GM21528 (cell line): ENCODE measurements around the gene FLT3.
"Not testable (repeated sequence)": the region's sequence is repeated elsewhere in the genome, so short reads cannot be mapped to it uniquely, and the experiment has no call there.

Source experiments
- ATAC-seq: cut with Tn5 transposase; IDR thresholded peaks from one replicate; pipeline ENCODE4 v1.9.1; 2021; ENCODE audit warnings: mild to moderate bottlenecking, moderate library complexity; ENCODE audit not compliant: unreplicated experiment, low FRiP score

The FLT3 gene

DNA sequence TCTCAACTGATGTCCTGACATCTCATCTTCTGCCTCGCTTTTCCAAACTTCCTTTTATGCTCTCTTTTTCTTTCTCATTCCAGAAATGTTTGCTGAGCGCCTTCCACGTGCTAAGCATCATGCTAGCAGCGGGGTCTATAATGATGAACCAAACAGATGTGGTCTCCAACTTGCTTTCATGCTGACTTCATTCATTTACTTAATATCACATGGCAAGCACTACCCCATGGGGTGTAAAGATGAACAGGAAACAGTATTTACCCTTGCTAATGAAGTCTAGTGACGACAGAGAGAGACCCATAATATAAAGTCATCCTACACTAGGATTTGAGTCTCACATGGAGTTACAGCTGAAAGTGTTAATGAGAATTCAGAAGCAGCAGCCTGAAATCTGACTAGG is 90.3 kb downstream of the FLT3 start:
- no peak for ATAC-seq

DNA sequence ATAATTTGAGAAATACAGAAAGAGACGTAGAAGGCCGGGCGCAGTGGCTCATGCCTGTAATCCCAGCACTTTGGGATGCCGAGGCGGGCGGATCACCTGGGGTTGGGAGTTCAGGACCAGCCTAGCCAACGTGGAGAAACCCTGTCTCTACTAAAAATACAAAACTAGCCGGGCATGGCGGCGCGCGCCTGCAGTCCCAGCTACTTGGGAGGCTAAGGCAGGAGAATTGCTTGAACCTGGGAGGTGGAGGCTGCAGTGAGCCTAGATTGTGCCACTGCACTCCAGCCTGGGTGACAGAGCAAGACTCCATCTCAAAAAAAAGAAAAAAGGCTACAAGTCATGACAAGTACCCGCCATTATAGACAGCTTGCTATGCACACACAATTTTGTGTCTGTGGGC is 95.4 kb downstream of the FLT3 start:
- not testable (repeated sequence) for ATAC-seq

DNA sequence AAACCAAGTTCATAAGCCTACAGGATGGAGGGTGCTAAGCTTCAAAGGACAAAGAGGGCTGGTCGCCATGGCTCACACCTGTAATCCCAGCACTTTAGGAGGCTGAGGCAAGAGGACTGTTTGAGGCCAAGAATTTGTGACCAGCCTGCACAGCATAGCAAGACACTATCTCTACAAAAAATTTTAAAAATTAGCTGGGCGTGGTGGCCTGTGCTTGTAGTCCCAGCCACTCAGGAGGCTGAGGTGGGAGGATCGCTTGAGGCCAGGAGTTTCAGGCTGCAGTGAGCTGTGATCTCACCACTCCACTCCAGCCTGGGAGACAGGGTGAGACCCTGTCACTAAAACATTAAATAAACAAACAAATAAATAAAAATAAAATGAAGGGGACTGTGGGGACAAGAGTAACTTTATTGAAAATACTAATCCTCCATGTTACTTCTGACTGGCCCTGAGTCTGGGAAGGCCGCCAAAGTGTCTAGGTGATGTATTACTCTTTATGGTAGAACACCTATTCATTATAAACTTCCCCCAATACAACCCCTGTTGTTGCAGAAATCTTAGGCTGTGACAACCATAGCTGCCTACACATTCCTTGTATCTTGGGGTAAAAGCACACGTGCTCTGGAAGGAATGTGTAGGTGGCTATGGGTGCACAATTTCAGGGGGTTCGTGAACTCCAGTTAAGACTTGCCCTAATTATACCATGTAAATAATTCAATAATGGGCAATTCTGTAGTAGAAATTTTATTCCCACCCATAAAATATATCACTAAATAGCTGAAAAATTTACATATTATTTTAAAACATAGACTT is 97.3 kb downstream of the FLT3 start:
- ATAC-seq: no peak

DNA sequence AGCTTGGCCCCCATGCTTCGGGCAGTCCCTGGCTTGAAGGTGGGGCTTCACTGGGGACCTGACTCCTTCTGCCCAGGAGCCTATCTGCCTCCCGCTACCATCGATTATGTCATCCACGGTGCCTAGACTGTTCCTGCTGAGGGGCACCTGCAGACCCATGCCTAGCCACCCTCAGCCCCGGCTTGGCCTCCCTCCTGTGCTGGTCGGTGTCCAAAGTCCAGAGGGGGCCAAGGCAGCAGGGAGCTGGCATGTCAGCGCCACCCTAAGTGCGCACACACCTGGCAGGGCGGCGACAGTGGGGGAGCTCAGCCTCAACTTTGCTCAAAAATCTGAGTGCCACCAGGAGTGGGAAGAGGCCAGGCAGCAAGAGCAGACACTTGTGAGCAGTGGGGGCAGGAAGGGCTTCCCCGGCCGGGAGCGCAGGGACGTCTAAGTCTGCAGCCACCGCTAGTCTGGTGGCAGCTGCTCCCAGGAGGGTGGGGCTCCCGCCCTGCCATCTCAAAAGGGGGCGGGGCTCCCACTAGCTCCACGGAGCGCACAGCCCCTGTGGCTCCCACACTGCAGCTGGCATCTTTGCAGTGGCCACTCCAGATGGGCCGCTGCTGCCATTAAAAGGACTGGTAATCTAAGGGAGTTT is 98.4 kb downstream of the FLT3 start:
- ATAC-seq: no peak

DNA sequence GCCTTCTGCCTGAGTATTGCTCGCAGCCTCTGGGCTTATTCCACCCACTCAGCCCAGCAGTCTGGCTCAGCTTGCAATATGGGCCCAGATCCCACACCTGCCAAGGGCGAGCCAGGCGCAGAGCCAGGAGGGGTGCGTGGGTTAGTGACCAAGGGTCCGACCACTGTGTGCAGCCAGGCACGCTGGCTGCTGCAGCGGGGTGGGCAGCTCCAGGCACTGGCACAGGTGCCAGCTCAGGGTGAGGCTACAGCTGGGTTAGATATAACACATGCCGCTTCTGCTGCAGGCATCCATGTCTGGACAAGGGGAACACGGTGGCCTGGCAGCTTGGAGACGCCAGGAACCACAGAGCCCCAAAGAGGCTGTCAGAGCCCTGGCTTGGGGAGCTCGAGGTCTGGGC is 99.3 kb downstream of the FLT3 start:
- ATAC-seq: no peak

DNA sequence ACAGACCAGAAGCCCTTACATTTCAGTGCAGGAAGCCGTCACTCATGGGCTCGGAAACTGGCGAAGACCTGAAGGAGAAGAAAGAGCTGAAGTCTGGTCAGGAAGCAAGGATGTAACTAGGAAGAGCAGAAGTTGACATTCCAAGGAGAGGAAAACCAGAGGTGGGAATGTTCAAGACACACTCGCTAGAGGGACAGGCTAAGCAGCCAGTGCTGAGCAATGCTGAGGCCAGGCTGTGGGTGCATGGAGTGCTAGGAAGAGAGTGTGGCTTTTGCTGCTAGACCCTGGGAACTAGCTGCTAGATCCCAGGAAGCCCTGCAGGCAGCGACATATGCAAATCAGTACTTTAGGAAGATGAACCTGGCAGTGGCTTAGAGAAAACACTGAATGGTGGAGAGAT is 99.8 kb downstream of the FLT3 start:
- no peak for ATAC-seq

GRCh38 chr13:27997904-27998522 is 102.4 kb downstream of the FLT3 start:
- ATAC-seq: no peak

GRCh38 chr13:27991881-27992280 is 108.5 kb downstream of the FLT3 start:
- no peak for ATAC-seq

GRCh38 chr13:27988520-27988919 is 111.9 kb downstream of the FLT3 start, which contains the start of gene URAD:
URAD (minus strand) TSS chr13:27988693; CDS start chr13:27988637, 56 bp downstream.
- ATAC-seq: no peak

DNA sequence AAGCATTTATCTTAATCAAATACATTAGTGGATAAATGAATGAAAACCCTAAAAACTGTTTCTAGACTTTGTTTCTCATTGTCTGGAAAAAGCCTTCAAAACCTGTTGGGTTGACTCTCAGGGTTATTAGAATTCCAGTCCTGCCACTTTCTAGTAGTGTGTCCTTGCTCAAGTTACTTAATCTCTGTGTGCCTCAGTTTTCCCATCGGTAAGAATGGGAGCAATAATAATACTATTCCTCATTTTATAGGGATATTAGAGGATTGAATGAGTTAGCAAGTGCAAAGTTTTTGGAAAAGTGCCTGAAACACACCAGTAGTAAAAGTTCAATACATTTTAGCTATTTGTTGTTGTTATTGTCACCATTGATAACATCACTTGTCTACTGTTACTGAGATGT is 114.8 kb downstream of the FLT3 start:
- ATAC-seq: no peak

- no peak for ATAC-seq
These were observed 118.0 kb downstream of the FLT3 start for GRCh38 chr13:27982361-27982760.

- ATAC-seq: no peak
These were observed 119.2 kb downstream of the FLT3 start for GRCh38 chr13:27981006-27981708.

GRCh38 chr13:27980280-27980998 is 119.9 kb downstream of the FLT3 start:
- ATAC-seq: no peak

- no peak for ATAC-seq
These were observed 120.6 kb downstream of the FLT3 start for GRCh38 chr13:27979765-27980279.

DNA sequence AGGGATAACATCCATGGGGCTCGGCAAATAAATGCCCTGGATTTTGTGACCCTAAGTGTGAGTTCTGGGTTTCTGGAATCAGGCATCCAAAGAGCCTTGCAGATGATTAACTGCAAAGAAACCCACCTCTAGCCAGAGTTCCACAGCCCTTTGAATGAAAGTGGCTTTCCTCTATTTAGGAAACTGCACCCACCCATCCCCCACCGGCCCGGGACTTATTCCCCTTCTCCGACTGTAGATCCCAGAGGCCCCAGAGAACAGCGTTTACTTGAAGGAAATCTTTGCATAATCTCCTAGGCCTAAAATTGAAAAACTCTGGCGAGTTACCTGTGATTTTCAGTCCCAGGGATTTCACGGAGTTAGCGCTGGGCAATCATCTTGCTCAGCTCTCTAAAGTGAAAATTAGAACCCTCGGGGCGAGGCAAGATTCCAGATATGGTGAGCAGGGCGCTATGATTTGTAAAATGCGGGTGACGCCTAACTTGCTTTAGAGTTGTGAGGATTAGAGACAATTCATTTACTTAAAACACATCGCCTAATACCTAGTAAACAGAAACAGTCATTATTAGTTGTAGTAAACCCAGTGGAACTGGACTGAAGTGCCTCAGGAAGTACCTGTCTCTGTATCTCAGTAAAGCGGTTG is 121.3 kb downstream of the FLT3 start:
- ATAC-seq: no peak

DNA sequence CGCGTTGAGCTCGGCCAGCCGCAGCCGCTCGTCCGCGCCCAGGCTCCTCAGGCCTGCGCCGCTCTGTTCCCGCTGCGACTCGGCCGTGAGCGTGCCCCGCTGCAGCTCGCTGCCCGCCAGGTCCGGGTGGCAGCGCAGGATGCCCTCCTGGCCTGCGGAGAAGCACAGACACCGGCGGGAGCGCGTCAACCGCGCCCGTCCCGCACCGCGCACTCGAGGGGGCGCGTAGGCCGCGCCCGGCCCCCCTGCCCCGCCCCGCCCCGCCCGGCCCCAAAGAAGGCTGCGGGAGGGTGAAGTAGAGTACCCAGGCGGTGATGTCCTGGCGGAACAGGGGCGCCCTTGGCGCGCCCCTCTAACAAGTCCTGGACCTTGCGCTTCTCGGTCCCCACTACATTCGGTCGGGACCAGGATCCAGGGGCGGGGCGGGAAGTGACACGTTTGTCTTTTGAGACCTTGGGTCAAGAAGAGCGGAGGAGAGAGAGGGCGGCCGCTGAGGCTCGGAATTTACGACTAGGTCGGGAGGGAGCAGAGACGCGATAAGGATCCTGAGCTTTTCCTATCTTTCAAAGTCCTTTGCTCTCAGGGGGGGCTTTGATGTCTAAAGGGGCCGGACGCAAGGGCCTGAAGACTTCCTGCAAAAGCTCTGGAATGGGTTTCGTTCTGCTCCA is 121.9 kb downstream of the FLT3 start:
- no peak for ATAC-seq

DNA sequence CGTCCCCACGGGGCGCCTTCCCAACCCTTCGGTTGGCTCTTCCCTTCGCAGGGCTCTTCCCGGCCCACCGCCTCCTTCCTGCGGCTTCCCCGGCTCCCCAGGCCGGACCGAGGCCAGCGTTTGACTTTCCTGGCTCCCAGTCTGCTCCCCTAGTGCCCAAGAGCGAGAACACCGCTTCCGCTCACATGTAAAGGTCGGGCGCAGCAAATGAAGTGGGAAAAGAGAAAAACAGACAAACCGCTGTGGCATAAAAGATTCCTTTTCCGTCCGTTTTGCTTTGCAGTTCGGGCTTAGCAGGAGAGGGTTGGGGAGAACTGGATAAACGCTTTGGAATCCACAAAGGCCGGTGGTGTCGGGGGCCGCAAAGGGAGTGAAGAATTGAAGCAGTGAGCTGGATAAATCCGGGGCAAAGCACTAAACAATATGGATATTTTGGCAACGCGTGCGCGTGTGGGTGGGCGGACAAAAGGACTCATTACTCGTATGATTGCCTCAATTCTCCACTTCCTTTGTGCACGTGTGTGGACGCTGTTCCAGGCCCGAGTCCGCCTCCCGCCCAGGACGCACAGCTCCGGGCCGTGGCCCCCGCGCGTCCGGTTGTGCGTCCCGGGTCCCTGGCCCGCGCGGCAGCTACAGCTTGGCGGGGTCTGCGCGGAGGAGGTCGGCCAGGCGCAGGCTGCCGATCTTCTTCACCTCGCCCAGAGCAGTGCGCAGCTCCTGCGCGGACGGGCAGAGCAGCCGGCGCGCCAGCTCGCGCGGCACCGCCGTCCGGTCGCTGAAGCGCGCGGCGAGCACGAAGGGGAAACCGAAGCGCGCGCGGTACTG is 122.7 kb downstream of the FLT3 start:
- ATAC-seq: no peak

GRCh38 chr13:27976362-27977091 is 123.8 kb downstream of the FLT3 start:
- no peak for ATAC-seq
